ENCODE results near the gene FAM117B. TPM values are rescaled to one million over a fixed set of nuclear protein-coding genes. Genes with fewer than 3 reads are reported as not detected.

The FAM117B gene
- total RNA-seq, 1 donor from 2014 or later: 28.9 TPM

DNA sequence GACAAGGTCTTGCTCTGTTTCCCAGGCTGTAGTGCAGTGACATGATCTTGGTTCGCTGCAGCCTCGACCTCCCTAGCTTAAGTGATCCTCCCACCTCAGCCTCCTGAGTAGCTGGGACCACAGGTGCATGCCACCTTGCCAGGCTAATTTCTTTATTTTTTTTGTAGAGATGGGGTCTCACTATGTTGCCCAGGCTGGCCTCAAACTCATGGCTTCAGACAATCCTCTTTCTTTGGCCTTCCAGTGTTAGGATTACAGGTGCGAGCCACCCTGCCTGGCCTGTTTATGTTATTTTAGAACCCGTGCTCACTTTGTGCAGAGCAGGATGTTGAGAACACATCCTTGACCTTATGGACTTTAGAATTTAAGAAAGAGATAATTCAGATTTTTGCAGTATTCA lies 17.4 kb downstream of the FAM117B start:
- no peak for TF ChIP-seq CTCF (IDR thresholded peaks at IDR 0.05; ENCODE audit: partially characterized antibody, unreplicated experiment)
- H3K9me3 Mint-ChIP-seq (ENCODE audit: unreplicated experiment): peaks cover 2% of the 10 kb centered on the region
- H3K4me3 Mint-ChIP-seq (ENCODE audit: unreplicated experiment): no peak overlapping the region
- no peak for DNase-seq
- H3K36me3 Mint-ChIP-seq (ENCODE audit: unreplicated experiment): no peaks in the 10 kb centered on the region
- H3K4me1 Mint-ChIP-seq (ENCODE audit: low read depth, unreplicated experiment): peaks cover 3% of the 10 kb centered on the region
- H3K27ac Mint-ChIP-seq (ENCODE audit: unreplicated experiment): no peak overlapping the region
- H3K27me3 Mint-ChIP-seq (ENCODE audit: unreplicated experiment): peaks cover 5% of the 10 kb centered on the region

DNA sequence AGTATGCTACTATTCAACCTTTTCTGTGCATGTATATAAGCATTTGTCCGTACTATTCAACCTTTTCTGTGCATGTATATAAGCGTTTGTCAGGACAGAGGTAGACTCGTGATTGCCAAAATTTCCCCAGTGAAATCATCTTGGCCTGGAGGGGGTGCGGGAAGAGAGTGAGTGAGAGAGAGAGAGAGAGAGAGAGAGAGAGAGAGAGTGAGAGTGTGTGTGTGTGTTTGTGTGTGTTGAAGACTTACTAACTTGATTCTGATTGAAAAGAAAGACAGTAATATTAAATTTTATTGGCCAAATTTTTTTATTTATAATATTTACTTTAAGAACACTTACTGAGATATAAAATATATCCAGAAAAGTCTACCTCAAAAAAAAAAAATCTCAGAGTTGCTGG lies 19.1 kb downstream of the FAM117B start:
- TF ChIP-seq CTCF (IDR thresholded peaks at IDR 0.05; ENCODE audit: partially characterized antibody, unreplicated experiment): no peak
- H3K27me3 Mint-ChIP-seq (ENCODE audit: unreplicated experiment): peaks cover 5% of the 10 kb centered on the region
- peaks cover 3% of the 10 kb centered on the region for H3K4me1 Mint-ChIP-seq (ENCODE audit: low read depth, unreplicated experiment)
- no peaks in the 10 kb centered on the region for H3K36me3 Mint-ChIP-seq (ENCODE audit: unreplicated experiment)
- H3K4me3 Mint-ChIP-seq (ENCODE audit: unreplicated experiment): no peak overlapping the region
- peaks cover 2% of the 10 kb centered on the region for H3K9me3 Mint-ChIP-seq (ENCODE audit: unreplicated experiment)
- DNase-seq: no peak
- no peak overlapping the region for H3K27ac Mint-ChIP-seq (ENCODE audit: unreplicated experiment)

GRCh38 chr2:202657876-202658275 lies 23.1 kb downstream of the FAM117B start:
- peaks cover 3% of the 10 kb centered on the region for H3K4me1 Mint-ChIP-seq (ENCODE audit: low read depth, unreplicated experiment)
- H3K36me3 Mint-ChIP-seq (ENCODE audit: unreplicated experiment): no peaks in the 10 kb centered on the region
- no peak overlapping the region for H3K4me3 Mint-ChIP-seq (ENCODE audit: unreplicated experiment)
- peaks cover 3% of the 10 kb centered on the region for H3K9me3 Mint-ChIP-seq (ENCODE audit: unreplicated experiment)
- H3K27ac Mint-ChIP-seq (ENCODE audit: unreplicated experiment): no peak overlapping the region
- H3K27me3 Mint-ChIP-seq (ENCODE audit: unreplicated experiment): peaks cover 5% of the 10 kb centered on the region
- DNase-seq: no peak
- no peak for TF ChIP-seq CTCF (IDR thresholded peaks at IDR 0.05; ENCODE audit: partially characterized antibody, unreplicated experiment)

DNA sequence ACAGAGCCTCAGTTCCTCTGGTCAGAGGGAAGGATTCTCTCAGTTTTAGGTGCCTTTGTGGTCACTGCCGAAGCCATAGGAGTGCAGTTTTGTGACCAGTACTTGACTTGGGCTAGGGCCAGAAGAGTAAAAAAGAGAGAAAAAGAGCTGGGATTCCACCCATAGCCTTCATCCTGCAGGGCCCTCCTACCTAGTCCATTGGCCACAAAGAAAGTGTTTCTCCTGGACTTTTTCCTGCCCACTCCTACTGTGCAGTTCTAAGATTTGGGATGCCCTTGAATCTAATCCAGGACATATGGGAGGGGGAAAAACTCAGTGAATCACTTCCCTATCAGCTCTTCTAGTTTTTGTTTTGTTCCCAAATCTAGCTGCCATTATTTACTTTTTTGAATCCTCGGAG lies 26.0 kb downstream of the FAM117B start:
- Mint-ChIP-seq H3K4me1 (ENCODE audit: low read depth, unreplicated experiment) (no peaks in the 10 kb centered on the region), H3K27ac (ENCODE audit: unreplicated experiment) (no peak overlapping the region)
- no peak for TF ChIP-seq CTCF (IDR thresholded peaks at IDR 0.05; ENCODE audit: partially characterized antibody, unreplicated experiment)

DNA sequence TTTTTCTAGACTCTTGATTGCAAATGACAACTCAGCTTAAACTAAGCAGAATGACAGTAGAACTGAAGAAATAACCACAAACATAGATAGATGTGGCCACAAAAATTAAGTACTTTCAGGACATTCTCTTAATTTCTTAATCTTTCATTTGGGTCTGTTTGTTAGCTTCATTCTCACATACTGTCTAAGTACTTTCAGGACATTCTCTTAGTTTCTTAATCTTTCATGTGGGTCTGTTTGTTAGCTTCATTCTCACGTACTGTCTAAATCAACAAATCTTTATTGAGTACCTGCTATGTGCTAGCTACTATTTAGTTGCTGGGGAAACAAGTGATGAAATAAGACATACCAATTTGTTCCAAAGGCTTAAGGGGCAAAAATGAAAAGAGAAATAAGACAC lies 35.1 kb downstream of the FAM117B start:
- Mint-ChIP-seq H3K27me3 (ENCODE audit: unreplicated experiment) (peaks cover 2% of the 10 kb centered on the region), H3K27ac (ENCODE audit: unreplicated experiment) (no peak overlapping the region), H3K9me3 (ENCODE audit: unreplicated experiment) (no peaks in the 10 kb centered on the region), H3K36me3 (ENCODE audit: unreplicated experiment) (no peaks in the 10 kb centered on the region), H3K4me3 (ENCODE audit: unreplicated experiment) (no peak overlapping the region), H3K4me1 (ENCODE audit: low read depth, unreplicated experiment) (no peaks in the 10 kb centered on the region)
- no peak for TF ChIP-seq CTCF (IDR thresholded peaks at IDR 0.05; ENCODE audit: partially characterized antibody, unreplicated experiment)
- no peak for DNase-seq

More for the DNA sequence above, 26.0 kb downstream of the FAM117B start:
- H3K27me3 Mint-ChIP-seq (ENCODE audit: unreplicated experiment): no peaks in the 10 kb centered on the region
- no peaks in the 10 kb centered on the region for H3K36me3 Mint-ChIP-seq (ENCODE audit: unreplicated experiment)
- no peak overlapping the region for H3K4me3 Mint-ChIP-seq (ENCODE audit: unreplicated experiment)
- DNase-seq: no peak
- peaks cover 1% of the 10 kb centered on the region for H3K9me3 Mint-ChIP-seq (ENCODE audit: unreplicated experiment)
